Ammon's horn (tissue), 1 donor: ENCODE data around the gene RABGAP1.

Experiments
- DNase-seq: peaks from one replicate; pipeline ENCODE4 v3.0.0-alpha.2; 2016; ENCODE audit warnings: low spot score

Gene RABGAP1

DNA sequence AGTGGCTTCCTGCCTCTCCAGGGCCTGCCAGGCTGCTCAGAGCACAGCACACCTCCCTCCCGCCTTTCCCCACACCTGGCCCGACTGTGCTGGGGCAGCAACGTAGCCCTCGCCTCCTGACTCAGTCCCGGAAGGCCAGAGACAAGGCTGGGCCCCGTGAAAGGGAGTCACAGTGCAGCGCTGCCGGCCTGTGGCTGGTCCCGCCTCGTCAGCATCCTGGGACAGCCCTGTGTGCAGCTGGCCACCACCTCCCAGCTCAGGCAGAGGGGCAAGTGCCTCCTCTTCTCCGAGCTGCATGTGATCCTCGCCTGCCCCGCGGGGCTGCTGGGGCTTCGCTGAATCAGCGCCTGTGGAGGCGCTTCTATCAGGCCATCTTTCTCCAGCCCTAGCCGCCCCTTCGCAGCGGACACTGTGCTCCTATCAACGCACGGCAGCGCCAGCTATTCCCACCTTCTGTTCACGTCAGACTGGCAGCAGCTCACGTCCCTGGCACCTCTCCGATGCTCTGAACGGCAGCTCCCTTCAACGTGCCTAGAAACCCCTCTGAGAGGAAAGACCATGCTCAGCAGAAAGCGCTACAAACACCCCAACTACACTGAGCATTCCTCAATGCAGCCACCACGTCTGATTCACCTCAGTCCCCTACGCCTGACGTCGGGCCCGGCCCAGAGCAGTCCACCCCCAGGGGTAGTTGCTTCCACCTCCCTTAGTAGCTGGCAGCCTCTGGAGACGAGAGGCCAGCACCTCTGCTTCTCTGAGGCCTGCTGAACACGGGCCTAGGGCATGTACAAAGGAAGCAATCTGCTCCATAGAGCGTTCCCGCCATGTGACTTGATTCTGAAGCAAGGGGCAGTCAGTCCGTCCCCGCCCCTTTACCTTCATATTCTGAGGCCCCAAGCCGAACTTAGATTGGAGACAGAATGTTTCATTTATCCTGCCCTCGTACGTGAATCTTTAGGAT lies 171.5 kb downstream of the RABGAP1 start:
- no peak for DNase-seq

DNA sequence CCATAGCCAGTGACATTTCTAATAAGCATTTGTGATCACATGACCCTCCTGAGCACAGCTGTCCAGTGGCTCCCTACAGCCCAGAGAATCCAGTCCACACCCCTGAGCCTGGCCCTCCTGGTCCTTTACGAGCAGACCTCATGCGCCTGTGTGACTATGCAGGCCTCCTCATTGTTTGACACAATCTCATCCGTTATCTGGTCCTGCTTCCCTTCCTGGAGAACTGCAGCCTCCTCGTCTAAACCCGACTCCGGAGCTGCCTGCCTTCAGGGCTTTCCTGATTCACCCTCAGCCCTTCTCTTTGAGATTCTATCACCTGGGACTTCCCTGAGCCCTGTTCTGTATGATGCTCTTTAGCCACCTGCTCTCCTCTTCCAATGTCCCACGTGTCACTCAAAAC lies 172.4 kb downstream of the RABGAP1 start:
- DNase-seq: no peak

DNA sequence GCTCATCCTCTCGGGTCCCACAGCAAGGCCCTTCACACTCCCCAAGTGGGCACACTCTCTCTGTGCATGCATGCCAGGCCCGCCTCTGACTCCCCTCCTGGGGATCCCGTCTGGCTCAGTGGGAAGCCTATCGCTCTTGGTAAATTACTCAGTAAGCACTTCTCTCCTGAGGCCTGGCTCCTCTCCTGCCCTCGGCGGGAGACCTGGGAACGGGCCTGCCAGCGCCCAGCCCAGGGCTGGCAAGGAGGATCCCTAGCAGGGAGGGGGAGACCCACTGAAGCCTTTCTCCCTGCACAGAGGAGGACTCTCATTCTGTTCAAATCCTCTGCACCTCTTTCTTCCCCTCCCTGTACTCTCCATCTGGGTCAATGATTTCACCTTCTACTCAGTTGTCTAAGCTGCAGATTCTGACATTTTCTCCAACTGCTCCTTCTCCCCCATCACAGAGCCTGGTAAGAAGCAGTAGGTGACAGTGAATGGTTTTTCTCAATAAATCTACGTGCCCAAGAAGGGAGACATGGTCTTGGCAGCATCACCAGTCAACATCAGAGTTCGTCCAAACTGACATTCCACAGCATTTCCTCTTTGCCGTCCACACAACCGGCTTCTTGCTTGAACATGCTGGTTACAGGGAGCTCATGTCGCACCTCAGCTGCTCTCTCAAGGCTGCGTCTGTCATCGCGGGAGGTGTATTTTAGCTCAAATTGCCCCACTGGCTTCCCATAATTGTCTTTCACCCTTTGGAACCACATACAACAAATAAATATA lies 174.5 kb downstream of the RABGAP1 start:
- DNase-seq: no peak

DNA sequence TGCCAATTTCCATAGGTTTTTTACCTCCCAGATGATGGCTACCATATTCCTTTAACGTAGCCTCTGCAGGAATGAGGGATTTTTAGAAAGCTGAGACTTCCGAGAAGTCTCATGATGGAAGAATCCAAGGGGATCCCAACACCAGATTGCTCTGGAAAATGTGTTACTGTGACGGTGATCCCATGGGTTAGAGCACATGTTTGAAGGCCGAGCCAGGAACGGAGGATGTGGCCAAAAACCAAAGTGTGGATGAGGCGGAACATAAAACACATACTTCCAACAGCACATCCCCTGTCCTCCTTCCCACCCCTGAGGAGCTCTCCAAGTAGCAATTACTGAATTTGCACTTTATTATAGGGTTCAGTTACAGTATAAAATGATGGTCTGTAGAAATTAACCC lies 175.2 kb downstream of the RABGAP1 start:
- no peak for DNase-seq

DNA sequence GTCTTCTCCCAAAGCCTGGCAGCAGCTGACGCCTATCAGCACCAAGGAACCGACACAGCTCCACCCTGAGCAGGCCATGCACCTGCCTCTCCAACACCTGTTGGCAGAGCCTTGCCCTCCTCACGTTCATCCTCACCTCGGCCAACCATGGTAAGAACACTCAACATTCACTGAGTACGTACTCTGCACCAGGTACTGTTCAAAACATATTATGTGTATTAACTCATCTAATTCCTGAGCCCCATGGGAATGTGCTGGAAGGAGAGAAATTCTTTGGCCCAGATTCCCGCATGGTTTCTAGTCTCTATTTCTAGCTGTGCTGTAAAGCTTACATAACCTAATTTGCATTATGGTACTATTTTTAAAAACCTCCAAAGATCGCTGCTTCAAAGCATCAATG lies 178.7 kb downstream of the RABGAP1 start:
- no peak for DNase-seq

DNA sequence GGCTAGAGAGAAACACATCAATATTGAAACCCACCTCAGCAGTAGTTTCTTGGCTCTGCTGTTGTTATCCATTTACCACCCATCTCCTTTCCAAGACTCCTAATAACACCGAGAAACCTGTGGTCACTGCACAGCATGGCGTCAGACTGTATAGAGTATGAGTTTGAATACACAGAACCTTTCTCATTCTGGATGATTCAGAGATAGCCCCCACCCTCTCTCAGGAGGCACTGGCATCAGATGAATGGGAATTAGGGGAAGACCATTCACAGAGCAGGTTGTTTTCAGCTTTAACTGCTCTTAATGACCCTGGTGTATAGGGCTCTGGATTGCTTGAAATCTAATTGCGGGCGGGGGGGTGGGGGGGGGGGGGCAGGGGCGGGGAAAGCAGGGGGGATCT lies 179.3 kb downstream of the RABGAP1 start:
- no peak for DNase-seq

DNA sequence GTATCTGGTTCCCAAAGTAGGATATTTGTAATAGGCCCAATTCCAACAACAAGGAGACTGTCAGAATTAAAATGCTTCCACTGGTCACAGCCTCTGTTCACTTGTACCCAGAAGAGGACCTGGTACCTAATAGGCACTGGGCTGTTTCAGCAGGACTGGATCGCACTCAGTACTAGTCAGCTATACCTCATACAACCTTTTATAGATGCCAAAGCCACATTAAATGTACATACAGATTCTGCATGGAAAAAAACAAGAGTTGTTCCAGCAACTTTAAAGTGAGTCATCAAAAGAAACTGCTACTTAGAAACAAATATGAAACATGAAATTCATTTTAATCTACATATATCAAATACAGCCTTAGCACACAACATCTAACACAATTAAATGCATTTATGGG lies 180.1 kb downstream of the RABGAP1 start:
- no peak for DNase-seq

DNA sequence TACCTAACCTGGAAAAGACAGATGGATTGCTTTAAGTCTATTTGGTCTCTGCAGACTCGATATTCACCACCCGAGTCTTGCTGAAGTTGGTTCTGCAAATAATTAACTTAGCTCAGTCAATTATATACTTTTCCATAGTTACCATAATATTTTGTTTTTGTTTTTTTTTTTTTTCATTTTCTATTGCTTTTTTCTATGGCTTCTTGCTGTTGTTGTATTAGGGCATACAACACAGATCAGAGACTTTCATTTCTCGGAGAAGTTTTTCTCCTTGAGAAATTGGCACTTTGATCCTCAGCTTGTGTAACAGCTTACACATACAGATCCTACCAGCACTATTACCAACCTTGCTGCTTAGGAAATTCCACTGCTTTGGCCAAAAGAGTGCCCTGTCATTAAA lies 180.6 kb downstream of the RABGAP1 start:
- DNase-seq: no peak

DNA sequence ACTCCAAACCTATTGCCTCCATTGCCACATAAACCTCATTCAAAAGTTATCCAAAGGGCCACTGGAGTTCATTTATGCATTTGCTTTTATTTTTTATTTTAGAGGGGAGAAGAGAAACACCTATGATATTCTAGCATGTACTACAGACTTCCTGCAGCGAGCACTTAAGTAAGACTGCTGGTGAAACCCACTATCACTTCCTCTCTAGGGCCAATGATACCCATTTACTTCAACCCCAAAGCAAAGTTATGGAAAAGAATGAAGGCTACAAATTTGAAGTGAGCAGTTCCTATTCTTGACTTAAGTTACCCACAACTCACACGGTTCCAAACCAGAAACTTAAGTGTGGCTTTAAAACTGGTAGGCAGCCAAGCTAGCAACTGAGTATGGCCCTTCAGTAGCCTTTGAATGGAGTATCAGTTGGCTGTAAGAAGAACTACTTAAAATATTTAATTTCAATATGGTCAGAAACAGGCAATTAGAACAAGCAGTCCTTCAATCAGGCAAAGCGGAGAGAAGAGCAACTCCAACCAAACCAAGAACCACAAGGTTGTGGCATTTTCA lies 186.8 kb downstream of the RABGAP1 start:
- DNase-seq: no peak

DNA sequence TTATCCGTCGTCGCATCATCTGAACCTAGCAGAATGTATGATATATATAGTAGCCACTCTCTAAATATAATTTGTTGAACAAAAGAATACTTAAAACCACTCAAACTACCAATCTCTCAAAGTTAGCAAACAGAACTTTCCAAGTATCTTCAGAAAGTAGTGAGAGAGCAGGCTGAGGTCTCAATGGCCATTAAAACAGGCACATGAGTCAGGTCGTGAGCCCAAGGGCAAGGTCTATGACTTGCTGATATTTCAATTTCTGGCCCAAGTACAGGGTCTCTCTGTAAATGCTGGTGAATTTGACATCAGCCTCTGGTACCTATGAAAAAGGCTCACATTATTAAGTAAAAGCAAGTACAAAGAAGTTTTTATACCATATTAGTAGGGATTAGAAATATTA lies 187.8 kb downstream of the RABGAP1 start:
- DNase-seq: no peak

DNA sequence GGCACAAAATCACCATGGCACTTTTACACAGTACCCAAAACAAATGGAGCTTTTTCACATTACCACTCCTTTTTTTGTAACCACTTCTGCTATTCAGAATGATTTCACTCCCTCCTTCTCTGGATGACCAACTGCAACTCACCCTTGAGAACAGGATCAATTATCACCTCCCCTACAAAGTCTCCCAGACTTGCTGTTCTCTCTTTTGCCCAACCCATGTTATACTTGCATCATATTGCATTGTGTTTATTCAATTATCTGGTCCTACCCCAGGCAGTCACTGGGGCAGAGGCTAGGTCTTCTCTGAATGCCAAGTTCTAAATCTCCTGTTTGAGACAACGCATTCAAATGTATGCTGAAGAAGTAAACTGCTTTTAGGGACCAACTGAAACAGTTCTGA lies 188.6 kb downstream of the RABGAP1 start:
- DNase-seq: no peak

DNA sequence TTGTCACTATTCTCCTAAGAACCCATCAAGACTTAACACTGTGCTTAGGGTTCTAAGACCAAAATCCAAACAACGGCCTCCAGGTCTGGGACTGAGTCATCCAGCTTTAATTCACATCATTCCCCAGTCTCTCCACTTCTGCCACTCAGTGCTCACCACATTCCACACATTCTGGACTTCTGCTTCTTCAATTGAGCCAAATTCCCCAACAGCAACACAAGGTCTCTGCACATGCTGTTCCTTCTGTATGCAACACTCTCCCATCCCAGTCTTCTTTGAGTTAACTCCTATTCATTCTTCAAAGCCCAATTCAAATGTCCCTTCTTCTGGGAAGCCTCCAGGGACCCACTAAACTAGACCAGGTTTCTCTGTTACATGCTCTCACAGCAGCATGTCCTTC lies 190.4 kb downstream of the RABGAP1 start:
- no peak for DNase-seq

DNA sequence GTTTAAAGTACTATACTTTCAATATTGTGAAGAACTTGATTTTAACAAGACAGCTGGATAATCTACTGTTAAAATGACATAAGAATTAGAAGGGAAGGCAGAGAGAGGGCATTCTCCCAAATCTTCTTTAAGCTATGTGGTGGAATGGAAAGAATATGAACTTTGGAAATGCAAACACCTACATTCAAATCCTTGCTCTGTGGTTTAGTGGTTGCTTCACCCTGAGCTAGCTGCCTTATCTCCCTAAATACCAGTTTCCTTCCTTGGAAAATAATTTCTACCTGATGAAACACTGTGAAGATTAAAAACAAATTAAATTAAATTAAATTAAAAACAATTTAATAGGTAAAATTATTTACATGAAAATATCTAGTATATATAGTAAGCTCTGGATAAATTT lies 191.2 kb downstream of the RABGAP1 start:
- DNase-seq: no peak

DNA sequence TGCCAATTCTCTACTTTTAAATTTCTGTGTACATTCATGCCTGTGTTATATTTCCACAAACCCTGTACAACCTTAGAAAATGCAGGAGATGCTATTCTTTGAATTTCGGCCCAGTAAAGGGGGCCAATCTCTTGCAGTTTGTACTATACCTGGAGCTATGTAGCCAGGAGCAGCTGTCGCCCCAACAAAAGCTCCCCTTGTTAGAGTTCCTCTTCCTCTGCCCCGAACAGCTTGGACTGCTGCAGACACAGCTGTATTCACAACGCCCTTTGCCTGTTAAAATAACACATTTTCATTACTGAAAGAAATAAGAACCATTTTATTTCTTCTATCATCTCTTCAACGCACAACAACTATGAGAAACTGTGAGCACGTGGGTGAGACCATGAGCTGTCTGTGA lies 191.9 kb downstream of the RABGAP1 start:
- no peak for DNase-seq

DNA sequence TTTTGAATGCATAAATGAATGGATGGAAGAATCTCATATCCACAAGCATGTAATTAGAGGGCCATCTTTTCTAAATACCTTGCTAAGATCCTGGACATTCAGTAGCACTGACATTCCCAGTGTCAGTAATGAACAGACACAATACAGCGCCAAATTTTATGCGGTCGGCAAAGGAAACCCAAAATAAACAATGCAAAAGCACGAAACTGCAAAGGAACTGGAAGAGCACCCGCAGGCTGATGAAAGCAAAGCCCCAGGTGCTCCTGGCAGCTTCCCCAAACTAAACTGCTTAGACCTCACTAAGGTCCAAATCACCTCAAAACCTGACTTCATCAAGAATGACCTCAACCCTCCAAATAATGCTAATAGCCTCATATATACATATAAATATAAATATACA lies 194.6 kb downstream of the RABGAP1 start:
- DNase-seq: no peak

DNA sequence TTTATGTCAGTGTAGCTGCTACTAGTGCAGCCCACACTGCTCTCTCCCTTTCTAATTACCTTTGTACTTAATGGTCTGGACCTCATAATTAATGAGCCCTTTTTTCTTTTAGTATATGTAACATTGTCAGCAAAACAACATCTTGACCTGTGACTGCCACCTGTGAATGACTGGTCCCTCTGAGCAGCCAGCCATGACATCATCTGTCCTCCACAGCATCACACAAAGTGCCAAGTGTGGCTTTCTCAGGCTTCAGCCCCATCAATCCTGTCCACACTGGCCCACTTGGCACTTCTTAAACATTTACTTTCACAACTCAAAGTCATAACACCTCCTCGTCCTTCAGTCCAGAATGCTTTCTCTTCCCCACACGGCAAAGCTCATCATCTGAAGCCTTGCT lies 197.3 kb downstream of the RABGAP1 start:
- DNase-seq: no peak

DNA sequence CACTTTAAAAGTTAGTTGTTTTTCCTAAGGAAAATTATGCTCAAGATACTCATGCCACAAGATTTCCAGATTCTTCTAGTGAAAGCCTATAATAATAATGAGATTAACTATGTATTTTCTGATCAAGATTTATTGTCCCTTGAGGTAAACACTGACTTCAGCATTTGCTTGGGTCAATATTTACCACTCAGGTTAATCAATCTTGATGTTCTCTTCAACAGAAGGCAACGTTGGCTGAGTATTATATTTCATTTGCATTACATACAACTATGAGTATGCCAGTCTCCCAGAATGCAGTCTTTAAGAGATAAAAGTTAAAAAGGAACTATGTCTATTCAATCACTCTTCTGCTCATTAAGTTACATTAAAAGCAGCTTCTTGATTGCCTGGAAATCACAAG lies 208.2 kb downstream of the RABGAP1 start:
- DNase-seq: no peak

DNA sequence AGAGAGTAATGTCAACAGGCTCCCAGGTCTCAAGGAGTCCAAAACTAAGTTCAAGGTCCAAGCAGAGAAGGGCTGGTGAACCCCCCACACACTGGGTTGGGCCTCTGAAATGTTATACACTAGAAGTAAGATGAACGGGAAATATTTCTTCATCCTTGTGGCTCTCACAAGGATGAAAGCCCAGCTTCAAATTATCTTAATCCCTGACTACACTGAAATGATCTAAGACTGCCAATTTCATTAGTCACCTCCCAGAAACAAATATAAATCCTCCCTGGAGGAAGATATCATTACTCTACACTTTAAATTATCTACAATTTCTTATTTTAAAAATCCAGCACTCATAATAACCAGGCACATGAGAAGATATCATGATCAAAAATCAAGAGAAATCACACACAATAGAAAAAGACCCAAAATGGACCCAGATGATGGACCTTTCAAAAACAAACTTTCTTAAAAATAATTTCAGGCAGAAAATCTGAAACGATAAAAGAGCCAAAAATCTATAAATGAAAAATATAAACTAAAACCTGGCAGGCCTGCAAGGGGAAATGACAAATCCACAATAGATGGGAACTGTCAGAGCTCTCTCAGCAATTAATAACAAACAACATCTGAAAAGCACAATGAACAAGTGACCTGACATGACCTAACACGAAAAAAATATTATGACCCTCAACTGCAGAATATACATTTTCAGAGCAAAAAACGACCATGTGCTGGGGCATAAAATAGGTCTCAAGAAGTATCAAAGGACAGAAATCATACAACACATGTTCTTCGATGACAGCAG lies 210.1 kb downstream of the RABGAP1 start:
- no peak for DNase-seq
